Stimulated activated CD4-positive, alpha-beta T cell treated with anti-CD3 and anti-CD28 coated beads, Interleukin-4, amount 100 ng/mL, for 1 hour (primary cell): Measurements from ENCODE around the gene SNRPD2.
"Not testable (repeated sequence)": the region's sequence is repeated elsewhere in the genome, so short reads cannot be mapped to it uniquely, and the experiment has no call there.

Experiments
- DNase-seq: peaks from one replicate; pipeline ENCODE4 v3.0.0-alpha.2; 2020

Gene SNRPD2

DNA sequence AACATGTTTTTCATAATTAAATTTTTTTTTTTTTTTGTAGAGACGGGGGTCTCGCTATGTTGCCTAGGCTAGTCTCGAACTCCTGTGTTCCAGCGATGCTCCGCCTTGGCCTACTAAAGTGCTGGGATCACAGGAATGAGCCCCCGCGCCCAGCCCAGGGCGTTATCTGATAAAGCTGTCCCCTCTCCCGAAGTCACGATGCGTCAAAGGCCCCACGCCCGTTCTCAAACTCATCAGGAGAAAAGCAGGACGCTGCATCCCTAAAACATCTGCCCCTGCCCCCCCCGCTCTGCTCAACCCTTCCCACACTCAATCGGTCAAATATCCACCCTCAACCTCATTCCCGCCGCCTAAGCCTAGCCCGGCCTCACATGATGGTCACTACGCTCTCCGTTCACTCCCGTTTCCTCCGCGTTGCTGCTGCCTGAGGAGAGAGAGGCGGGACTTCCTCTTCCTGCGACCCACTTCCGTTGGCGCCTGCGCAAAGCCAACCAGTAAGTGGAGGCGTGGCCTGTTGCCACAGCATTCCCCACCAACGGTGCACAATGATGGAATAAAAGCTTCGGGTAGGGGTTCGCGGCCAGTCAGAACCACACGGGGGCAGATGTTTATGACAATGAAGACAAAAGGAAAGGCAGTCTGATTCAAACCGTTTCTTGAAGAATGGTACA is at the start of gene SNRPD2:
SNRPD2 (minus strand) TSS at position 438 of the 671 bp plus-strand sequence; CDS start at position 373, 65 bp downstream.
- peak; percentile 90 for DNase-seq

DNA sequence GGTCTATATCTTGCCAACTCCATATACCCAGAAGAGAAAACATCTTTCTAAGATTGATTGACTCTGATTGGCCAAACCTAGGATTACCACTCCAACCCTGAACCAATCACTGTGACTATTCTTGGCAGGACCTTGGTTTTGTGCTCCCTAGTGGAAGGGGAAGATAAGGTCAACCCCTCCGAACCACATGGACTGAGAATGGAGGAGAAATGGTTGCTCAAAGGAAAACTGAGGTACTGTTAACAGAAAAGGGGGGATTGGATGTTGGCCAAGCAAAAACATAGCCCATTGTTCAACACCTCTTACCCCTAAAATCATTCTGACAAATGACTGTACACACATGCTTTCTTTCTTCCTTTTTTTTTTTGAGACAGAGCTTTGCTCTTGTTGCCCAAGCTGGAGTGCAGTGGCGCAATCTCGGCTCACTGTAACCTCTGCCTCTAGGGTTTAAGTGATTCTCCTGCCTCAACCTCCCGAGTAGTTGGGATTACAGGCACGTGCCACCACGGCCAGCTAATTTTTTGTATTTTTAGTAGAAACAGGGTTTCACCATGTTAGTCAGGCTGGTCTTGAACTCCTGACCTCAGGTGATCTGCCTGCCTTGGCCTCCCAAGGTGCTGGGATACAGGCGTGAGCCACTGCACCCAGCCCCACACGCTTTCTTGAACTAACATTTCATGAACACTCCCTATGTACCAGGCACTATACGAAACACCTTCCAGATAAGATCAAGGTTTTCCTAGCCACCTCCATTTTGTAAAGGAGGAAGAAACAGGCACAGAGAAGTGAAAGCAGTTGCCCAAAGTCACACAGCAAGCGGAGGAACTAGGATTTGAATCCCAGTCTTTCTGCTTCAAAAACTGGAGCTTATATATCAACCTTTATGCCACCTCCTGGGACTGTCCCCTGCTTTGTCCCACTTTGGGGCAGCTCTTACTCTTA is 48.0 kb upstream of the SNRPD2 start:
- DNase-seq, result no peak

DNA sequence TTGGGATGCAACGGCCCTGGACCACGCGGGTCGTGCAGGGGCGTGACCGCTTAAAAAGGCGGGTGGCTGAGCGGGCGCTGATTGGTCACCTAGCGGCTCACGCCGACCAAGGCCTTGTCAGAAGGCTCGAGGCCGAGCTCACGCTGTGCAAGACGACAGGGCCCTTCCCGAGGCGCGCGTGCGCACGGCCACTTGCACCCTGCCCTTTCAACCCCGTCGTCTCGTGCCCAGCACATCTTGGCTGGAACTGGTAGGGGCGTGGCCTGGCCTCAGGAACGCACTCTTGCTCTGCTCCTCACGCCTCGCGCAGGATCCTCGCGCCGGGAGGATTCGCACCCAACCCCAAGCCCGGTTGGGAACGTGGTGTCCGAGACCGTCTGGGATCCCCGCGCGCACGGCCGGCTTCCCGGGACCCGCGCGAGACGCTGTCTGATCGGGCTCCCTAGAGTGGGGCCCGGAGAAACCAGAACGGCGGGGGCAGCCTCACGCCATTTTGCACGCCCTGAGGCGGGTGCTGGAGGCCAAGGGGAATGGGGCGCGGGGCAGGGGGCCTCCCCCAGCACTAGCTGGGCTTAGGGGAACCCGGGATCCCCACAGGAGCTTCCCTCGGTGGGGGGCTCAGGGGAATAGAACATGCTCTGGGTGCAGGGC is 41.5 kb upstream of the SNRPD2 start, which contains the start of gene MEIOSIN:
MEIOSIN (plus strand) TSS at position 280 of the 651 bp plus-strand sequence. CDS start 1,938 bp downstream, outside the sequence.
- no peak for DNase-seq

DNA sequence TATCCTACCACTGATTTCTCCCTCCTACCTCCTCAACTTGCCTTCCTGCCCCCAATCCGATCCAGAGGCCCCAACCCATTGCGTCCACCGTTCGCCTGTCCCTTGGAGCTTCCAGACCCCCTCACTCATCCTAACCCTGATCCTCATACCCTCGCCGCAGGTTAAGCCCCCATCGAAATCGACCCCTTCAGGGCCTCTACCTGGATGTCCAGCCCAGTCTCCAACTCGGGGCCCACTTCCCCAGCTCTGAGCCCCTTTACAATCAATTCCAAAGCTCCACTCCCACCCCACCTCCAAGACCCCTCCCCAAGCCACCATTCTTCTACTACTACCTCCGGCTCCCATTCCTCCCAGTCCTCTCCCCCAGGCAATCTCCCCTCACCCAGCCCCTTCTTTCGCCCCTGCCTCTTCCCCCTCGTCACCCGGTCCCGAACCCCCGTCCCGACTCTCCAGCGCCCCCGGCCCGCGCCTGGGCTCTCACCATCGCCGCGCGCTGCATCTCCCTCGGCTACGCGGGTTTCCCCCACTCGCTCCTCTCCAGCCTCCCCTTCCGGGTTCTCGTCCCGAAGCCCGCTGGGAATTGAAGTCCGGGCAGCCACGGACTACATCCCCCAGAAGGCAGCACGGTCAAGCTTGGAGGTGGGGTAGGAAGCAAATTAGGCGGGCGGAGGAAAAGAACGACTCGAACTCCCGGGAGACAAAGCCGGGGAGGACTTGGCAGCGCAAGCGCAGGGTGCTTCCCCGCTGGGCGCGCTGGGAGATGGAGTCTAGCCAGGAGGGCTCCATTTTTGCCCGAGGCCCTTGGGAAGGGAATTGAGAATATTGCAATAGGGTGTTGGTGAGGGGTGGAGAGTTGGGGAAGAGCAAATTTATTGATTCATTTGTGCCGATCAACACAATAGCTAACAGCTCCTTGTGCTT is 38.9 kb upstream of the SNRPD2 start, which contains the start of gene FBXO46:
FBXO46 (minus strand) TSS at position 529 of the 921 bp plus-strand sequence. CDS start 17,401 bp downstream, outside the sequence.
- DNase-seq, result peak; percentile 91

DNA sequence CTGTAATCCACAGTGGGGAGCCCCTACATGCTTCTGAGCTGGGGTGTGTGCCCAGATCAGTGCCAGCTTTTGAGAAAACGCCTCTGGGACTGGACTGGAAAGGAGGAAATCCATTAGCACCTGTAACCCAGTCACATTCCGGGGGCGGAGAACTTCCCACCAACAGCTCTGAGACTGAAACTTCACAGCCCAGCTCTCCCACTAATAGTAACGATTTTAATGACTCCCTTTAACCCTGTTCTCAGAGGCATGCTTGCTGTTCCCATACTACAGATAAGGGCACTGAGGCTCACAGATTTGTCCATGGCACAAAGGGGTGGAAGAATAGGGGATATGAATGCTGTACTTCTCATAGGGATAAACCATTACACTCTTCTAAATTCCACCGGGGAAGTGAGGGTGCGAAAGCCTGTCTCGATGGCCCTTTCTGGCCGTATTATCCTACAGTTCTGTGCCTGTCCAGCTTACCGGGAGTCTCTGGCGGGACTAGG is 38.1 kb upstream of the SNRPD2 start:
- DNase-seq, result peak; percentile 25

DNA sequence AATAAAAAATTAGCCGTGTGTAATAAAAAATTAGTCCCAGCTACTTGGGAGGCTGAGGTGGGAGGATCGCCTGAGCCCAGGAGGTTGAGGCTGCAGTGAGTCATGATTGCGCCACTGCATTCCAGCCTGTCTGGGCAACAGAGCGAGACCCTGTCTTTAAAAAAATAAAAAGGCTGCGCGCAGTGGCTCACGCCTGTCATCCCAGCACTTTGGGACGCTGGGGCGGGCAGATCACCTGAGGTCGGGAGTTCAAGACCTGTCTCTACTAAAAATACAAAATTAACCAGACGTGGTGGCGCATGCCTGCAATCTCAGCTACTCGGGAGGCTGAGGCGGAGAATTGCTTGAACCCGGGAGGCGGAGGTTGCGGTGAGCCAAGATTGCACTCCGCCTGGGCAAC is 36.9 kb upstream of the SNRPD2 start:
- not testable (repeated sequence) for DNase-seq

DNA sequence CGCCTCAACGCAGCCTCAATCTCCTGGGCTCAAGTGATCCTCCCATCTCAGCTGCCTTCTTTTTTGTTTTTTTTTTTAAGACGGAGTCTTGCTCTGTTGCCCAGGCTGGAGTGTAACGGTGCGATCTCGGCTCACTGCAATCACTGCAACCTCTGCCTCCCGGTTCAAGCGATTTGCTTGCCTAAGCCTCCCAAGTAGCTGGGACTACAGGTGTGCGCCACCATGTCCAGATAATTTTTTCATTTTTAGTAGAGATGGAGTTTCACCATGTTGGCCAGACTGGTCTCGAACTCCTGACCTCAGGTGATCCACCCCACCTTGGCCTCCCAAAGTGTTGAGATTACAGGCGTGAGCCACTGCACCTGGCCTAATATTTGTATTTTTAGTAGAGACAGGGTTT is 28.3 kb upstream of the SNRPD2 start:
- not testable (repeated sequence) for DNase-seq

DNA sequence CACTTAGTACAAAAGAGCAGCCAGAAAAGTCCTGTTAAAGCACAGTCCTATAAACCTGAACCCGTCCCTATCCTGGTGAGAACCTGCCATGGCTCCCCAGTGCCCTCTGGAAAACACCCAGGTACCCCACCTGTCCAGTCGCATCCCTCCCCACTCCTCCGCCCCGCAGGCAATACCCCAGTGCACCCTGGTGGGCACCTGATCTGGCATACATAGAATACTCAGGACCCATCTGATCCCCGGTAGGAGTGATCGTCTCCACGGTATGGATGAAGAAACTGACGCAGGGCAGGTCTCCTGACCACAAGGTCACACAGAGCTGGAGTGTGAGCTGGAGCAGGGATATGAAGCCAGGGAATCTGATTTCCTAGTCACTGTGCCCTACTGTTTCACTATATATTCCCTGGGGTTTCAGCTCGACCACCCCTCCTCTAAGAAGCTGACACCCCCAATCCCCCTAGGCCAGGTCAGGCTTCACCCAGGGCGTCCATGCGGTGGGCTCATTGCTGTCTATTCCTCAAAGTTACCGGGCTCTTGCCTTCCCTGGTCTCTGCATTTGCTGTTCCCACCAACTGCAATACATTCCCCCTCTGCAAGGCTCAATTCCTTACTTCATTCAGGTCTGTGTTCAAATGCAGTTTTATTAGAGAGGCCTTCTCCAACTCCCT is 26.4 kb upstream of the SNRPD2 start:
- no peak for DNase-seq

DNA sequence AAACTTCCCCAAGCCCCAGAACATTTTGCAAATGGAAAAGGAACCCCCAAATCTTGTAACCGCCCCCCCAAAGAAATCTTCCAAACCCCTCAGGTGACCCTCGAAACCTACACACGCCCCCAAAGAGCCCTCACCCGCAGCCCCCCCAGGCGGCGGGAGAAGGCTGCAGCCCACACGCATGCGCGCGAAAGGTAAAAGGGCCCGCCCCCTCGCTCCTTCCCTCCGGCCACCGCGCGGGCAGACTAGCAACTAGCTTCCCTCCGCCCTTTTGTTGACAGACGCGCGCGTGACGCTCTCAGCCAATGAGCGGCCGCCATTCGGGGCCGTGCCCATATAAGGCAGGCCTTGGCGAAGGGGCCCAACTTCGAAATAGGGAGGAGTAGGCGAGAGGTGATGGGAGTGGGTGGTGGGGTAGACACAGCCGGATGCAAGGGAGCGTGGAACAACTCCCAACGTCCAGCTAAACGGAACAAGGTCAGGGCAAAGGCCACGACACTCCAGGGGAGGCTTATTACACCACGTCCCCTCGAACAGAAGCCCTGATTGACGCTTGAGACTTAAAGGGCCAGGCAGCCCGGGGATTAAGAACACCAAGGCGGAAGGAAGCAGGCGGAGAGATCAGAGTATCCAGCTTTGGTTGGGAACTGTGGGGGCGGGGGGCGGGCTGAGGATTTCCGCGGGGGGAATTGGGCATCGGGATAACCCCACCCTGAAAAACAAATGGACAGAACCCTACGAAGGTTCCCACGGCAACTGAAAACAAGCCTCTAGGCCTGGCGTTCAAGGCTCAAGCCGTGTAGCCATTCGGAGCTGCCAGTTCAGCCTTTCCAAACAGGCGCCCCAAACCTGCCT is 25.6 kb upstream of the SNRPD2 start:
- DNase-seq, result peak; percentile 96

DNA sequence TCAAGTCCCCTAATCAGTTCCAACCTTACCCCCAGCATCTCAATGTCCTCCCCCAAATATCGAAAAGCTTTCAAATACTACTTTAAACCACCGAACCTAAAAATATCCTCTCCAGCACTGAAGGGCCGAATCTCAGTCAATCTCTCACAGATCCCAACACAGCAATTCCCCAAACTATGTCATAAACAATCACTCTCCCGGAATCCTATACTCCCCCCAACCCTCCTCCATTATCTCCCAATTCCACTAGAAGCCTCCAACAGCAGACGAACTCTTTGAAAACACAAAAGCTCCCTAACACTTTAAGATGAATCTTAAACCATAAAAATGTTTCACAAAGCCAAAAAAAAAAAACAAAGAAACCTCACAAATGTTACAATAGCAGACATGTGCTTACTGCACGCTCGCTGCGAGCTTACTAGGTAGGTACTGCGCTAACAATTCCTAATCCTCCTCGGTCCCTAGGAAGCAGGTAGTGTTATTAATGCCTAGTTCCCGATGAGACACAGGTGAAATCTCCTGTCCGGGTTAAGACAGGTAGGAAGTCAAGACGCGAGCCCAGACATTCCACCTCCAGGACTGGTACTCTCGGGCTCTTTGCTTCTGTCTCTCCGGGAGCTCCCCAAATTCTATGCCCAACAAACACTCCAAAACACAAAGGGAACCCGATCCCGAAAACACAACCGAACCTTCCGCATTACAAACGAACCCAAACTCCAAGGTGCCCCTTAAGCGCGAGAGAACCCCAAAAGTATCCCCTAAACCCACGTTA is 24.8 kb upstream of the SNRPD2 start:
- peak; percentile 8 for DNase-seq

DNA sequence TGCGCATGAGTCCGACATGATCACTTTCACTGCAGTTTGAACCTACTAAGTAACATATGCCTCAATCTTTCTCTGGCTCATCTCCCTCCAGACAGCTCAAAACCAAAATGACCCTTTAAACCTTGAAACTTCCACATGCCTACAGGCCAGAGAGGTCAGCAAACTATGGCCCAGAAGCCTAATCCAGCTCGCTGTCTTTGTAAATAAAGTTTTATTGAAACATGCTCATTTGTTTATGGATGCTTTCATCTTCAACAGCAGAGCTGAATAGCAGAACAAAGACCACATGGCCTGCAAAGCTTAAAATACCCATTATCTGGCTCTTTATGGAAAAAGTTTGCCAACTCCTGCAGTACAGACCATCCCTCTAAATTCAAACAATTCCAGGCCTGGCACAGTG is 23.4 kb upstream of the SNRPD2 start:
- no peak for DNase-seq

DNA sequence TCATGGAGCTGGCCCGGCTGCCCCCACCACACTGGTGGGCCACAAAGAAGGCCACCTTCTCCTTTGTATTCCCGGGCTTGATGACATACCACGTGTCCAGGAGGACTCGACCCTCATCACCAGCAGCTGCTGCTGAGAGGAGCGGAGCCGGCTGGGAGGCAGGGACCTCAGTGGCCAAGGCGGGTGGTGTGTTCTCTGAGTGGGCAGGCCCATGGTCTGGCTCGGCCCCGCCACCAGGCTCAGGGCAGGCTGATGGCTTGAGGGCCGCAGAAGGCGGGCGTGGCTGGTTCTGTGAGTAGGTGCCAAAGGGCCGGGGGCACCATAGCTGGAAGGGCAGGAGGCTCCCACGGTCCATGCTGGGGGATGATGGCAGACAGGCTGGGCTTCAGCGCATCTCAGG is 21.4 kb upstream of the SNRPD2 start:
- no peak for DNase-seq

DNA sequence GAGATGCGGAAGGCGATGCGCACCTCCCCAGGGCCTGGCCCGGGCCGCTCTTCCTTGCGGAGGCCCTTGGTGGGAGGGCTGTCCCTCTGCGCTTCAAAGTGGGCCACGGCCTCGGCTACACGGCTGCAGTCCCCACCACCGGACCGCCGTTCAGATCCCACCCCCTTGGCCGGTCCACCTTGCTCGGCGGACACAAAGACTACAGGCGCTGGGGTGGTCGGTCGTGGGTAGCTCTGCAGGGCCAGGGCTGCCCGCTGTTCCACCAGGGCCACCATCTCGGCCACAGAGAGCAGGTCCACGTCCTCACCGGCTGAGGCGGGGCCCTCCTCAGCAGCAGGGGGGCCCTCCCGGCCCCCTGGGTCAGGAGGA is 20.9 kb upstream of the SNRPD2 start:
- no peak for DNase-seq

DNA sequence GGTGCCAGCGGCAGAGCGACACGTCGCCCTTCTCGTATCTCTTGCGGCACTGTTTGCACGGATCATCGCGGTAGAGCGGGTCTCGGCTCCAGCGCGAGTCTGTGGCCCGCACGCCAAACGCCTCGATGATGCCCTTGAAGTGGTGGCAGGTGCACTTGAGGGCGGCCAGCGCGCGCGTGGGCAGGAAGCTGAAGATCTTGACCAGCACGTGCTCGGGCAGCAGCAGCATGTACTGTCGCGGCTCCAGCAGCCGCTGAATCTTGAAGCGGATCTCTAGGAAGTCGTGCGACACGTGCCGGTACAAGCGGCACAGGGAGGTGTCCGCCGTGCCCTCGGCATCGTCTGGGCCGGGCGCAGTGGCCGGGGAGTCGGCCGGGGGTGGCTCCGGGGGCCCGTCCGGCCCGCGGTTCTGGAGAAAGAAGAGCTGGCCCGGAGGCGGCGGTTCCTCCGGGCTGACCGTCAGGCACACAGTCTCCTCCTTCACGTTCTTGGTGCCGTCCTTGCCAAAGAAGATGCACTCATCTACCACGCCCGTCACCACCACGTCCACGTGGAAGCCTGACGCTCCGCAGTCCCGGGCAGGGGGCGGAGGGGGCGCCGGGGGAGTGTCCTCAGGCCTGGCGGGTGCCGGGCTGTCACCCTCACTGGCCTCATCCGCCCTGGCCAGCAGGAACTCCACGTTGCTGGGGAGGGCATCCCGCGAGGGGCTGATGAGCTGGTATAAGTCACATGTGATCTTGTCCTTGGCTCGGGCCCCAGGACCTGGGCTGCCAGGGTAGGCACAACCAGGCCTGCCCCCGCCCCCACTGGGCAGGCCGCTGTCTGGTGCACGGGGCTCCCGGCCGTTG is 20.3 kb upstream of the SNRPD2 start:
- no peak for DNase-seq

DNA sequence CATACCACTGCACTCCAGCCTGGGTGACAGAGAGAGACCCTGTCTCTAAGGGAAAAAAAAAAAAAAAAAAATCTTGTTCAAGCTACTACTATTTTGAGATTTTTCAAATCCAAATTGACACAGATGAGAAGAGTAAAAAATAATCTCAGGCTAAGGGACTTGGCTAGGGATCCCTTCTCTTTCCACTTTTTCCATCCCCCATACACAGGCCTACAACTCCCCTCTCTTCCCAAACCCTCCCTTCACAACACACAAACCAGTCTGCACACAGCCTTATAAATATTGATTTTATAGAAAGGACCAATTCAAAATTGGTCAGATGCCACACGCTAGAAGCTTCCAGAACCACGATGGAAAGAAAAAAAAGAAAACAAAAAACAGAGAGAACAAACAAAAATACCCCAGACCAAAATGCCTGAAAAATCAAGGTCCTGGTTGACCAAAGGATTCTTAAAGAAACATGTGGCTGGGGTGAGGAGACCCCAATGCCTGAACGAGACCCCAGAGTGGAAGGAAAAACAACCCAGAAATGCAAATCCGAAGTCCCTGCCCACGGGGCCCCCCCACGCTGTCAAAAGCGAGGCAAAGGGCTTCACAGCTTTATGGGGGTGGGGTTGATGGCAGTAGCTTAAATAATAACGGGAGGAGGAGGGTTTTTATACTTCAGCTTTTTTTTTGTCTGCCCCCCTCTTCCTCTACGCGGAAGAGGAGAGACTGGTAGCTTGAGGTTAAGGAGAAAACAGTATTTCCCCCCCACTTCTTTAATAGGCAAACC is 18.8 kb upstream of the SNRPD2 start:
- DNase-seq, result no peak

DNA sequence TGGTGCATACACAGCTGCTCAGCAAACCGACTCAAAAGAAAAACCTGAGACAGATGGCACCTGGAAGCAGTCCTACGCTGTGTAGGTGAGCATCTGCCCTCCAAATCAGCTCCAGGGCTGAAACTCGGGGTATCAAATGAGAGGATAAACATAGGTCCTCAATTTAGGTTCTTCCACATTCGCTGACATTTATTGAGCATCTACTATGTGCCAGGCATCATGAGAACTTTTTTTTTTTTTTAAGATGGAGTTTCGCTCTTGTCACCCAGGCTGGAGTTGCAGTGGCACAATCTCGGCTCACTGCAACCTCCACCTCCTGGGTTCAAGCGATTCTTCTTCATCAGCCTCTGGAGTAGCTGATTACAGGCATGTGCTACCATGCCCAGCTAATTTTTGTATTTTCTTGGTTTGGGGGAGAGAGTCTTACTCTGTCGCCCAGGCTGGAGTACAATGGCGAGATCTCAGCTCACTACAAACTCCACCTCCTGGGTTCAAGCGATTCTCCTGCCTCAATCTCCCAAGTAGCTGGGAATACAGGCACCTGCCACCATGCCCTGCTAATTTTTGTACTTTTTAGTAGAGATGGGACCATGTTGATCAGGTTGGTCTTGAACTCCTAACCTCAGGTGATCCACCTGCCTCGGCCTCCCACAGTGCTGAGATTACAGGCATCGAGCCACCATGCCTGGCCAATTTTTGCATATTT is 14.1 kb upstream of the SNRPD2 start:
- DNase-seq, result no peak

DNA sequence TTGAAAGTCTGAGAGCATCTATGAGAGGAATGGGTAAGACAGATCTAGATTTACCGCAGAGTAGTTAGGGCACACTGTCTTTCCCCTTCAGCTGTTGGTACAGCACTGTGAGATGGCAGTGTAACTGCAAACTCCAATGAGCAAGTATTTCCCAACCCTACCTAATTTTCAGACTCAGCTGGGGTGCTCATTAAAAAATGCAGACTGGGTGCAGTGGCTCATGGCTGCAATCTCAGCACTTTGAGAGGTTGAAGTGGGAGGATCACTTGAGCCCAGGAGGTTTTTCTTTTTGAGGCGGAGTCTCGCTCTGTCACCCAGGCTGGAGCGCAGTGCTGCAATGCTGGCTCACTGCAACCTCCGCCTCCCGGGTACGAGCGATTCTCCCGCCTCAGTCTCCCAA is 13.4 kb upstream of the SNRPD2 start:
- no peak for DNase-seq
